NCI-H69 (cell line): ENCODE results near the gene MEIS1.

Experiments used
- DNase-seq: peaks from one replicate; lab custom pipeline; 2025; lab: John Stamatoyannopoulos, UW

Gene MEIS1

DNA sequence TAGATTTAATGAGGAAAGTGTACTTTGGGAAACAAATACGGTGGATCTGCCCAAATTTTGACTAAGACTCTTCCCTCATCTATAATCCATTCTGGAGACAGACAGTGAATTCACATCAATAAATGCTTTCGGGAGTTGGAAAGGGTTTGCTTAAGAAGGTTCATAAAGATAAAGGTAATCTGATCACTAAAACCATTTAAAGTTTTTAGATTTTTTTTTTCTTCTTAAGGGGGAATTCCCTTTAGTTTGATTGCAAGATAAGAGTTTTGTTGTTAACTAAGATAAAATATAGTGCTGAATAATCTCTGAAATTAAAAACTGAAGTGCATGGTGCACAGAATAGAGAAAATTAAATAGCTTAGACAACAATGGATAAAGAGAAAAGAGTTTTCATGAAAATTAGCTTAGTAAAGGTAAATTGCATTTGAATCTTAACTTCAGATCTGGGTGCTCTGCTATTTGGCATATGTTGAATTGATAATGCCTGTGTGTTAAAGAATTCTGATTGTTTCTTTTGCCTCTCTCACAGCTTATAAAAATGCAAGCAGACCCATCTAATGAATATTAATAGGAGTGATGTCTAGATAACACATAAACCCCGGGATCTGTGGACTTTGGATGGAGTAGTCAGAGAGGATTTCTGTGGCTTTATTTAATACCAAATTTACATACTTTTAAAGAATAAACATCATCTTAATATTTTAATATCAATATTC is 100.8 kb downstream of the MEIS1 start:
- DNase-seq: no peak

DNA sequence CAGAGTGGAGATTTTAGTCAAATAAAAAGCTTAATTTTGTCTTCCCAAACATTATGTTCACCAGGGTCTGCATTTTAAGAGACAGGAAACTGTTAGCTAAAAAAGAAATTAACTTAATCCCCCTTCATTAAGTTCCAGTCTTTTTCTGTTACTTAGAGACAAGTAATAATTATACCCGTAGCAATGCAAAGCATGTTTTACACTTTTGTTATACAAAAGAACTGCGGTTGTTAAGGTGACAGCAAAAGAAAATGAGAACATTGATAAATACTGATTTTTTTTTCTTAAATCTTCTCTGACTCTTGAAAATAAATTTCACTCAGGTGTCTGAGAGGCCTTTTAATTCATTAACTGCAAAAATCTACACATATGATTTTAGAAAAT is 101.4 kb downstream of the MEIS1 start:
- no peak for DNase-seq

DNA sequence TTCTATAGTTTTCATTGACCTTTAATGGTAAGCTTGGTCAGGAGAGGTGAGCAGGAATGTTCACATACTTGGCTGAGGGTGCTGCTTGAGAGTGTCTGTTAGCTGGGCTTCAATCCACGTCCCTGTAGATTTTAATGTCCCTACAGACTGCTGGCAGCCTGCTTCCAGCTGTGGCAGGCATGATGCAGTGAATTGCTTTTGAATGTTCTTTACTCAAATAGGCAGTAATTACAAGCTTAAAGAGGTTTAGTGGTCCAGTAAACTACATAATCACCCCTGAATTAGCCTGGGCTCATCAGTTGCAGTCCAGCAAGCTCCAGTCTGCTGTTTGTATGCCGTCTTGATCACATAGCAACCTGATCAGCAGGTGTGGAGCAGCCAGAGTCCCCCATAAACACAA is 102.1 kb downstream of the MEIS1 start:
- peak; percentile 95 for DNase-seq

DNA sequence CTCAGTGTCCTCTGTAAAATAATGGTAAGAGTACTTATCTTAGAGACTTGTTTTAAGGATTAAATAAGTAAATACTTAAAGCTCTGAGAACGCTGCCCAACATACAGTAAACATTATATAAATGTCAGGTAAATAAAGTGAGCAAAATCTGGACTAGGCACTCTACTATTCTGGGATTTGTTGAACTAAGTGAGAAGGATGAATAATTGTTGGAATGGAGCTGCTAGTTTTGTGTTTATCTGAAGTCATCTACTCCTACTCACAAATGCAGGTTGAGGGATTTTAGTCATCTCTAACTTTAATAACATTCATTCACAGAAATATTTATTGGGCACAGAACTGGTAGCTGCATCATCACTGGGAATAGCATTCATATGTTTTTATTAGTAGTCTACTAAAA is 103.4 kb downstream of the MEIS1 start:
- DNase-seq: no peak

DNA sequence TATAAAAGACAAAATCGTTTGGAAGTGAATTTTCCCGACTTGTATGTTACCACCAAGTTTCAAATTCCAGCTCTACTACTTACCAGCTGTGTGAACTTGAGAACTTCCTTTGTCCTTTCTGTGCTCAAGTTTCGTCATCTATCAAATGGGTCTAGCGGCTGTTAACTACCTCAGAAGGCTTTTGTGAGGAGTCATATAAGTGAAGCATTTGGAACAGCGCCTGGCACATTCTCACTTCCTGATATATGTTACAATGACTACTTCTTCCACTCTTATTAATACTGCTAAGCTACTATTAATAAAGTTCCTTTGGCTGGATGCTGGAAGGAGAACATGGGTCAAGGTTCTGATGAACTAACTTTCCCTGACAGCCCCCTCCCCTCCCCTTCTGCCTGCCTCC is 104.5 kb downstream of the MEIS1 start:
- DNase-seq: peak; percentile 19

GRCh38 chr2:66541646-66542045 is 106.7 kb downstream of the MEIS1 start:
- DNase-seq: no peak

GRCh38 chr2:66543257-66543767 is 108.4 kb downstream of the MEIS1 start:
- DNase-seq: peak; percentile 78

DNA sequence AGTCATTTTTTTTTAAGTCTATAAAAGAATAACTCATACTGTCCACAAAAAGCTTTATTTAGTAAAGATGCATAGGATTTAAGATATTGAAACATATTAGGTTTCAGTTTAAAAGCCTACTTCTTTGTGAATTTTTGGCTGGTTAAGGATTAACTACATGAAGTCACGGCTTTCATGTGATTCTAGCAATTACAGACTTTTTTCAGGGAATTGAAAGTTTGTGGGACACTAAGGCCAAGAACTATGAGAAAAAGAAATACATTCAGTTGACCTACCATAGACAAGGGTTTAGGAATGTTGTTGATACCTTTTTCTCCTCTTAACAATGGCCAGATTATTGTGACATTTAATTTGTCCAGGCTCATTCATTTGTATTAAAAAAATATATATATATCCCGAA is 109.3 kb downstream of the MEIS1 start:
- no peak for DNase-seq

DNA sequence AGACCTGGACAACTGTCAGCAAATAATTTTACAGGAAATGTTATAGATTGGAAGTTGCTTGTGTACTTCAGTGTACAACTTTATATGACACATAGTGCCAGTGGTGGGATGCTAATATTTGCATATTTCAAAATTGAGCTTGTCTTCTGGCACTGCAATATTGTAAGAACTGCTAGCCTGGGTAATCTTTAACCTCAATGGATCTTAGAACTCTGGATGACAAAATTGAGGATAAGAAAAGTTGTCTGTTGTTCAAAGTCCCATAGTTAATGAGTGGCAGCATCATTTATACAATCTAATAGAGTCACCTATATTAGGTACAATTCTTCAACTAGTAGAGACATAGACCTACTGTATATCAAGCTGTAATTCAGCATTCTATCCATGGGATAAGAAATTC is 110.3 kb downstream of the MEIS1 start:
- DNase-seq: no peak

DNA sequence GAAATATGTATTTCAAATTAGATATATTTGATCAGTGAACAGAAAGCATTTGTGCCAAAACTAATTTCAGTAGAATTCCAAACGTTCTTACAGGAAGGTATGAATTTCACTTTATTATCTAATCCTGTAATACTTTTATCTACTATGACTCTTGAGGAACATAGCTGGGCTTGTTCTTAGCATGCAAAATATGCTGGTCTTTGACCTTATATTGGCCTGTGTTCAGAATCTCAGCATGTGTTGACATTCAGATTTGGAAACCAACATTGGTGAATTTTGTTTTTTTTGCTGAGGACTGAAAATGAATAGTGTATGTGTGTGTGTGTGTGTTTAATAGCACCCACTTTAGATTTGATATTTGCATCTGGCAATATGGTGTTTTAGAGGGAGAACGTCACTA is 112.2 kb downstream of the MEIS1 start:
- DNase-seq: peak; percentile 38

- peak; percentile 87 for DNase-seq
These were observed 113.0 kb downstream of the MEIS1 start for GRCh38 chr2:66547887-66548286.

- peak; percentile 37 for DNase-seq
These were observed 113.5 kb downstream of the MEIS1 start for GRCh38 chr2:66548422-66548821.

GRCh38 chr2:66550826-66551225 is 115.9 kb downstream of the MEIS1 start:
- no peak for DNase-seq

DNA sequence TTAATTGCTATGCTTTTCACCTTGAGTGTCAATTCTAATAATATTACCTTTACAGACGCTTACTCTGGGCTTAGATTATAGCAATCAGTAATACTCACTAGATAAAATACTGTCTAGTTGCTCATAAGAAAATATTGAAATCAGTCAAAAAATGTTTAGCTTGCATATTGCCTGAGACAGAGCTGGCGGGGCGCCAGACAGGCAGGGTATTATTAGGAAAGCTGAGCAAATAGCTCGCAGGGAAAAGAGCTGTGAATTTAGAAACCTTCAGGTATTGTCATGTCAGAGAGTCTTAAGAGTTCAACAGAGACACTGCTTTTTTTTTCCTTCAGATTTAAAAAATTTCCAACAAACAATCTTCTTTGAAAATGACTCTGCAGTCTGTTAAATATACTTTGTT is 118.4 kb downstream of the MEIS1 start:
- peak; percentile 89 for DNase-seq

- DNase-seq: peak; percentile 63
These were observed 120.2 kb downstream of the MEIS1 start for GRCh38 chr2:66555091-66555490.

DNA sequence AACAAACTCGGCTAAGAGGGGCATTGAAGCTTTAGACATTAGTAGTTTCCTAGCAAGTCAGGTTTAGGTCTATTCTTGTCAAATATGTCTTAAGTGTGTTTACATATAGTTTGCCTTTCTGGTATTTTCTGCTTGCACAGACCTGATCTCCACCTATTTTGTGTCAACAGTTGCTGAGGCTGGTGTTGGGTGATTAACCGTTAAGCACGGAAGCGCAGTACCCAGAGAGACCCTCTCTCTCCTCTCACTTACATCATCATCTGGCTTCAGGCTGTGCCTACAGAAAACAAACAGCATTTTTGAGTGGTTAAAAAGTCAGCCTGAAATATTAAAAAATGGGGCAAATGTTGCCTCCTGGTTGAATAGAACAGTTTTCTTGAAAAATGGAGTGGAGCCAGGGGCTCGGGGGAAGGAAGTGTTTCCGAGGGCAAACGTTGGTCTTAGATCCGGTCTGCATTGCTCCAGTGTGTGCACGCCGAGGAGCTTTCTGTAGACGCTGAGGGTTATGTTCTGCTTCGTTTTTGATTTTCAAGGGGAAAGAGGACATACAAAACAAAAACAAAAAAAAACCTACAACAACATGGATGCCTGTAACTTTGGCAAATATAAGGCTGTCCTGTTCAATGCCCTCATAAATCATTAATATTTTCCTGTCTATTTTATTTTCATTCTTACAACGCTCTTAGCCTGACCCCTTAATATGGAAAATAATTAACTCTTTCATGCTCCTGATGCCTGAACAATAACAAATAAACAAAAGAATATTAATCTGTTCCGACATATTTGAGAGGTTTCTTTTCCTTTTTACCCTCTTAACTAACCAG is 120.8 kb downstream of the MEIS1 start:
- peak; percentile 67 for DNase-seq

GRCh38 chr2:66559672-66560071 is 124.7 kb downstream of the MEIS1 start:
- DNase-seq: no peak

GRCh38 chr2:66560683-66561082 is 125.8 kb downstream of the MEIS1 start:
- DNase-seq: no peak

DNA sequence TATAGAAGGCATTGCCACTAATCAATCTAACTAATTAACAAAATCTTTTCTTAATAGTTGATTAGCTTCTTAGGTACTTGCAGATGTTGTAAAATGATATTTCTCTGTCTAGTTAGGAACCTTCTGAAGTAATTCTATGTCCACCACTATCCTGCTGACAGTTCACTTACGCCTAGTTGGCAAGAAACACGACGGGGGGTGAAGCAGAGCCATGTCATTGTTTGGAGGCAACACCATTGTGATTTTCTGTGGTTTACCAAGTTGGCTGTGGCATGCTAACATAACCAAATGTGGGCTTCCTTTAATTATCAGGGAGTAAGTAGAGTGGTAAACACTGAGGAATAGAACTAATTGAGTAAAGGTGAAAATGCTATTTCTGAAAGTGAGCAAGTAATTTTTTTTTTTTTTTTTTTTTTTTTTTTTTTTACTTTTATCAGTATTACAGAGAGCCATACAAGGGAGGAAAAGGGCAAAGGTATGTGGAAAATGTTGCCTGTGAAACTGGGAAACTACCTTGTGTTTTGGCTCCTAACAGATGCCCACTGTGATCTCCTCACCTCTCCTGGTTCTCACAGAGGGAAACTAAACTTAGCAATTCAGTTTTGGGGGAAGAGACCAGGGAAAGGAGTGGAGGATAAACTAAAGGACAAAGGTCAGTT is 126.8 kb downstream of the MEIS1 start:
- peak; percentile 73 for DNase-seq

GRCh38 chr2:66562304-66562685 is 127.4 kb downstream of the MEIS1 start:
- no peak for DNase-seq

DNA sequence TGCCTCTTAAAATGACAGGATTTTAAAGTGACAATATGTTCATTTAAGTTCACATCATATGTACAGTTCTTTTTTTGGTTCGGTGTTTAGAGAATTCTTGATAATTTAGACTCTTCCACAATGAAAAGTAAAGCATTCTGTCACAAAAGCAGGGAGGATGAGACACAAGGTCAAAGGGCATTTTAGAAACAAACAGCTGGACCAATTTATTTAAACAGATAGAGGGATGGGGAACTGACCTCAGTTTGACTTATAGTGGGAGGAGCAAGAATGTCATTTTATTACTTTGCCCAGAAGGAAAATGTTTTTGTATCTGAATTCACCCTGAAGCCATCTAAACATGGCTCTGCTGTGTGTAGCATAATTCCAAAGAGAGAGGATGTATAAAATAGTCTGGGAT is 128.5 kb downstream of the MEIS1 start:
- DNase-seq: peak; percentile 60

- DNase-seq: peak; percentile 58
These were observed 130.4 kb downstream of the MEIS1 start for GRCh38 chr2:66565291-66565690.
